H9 (cell line): ENCODE data around the gene TEX19. TPM values are rescaled to one million over a fixed set of nuclear protein-coding genes. Genes with fewer than 3 reads are reported as not detected.

Experiments
- DNase-seq: peaks from one replicate; pipeline ENCODE4 v3.0.0-alpha.2; 2017
- H2AFZ ChIP-seq: one replicate; pipeline ENCODE4 v1.6.1; 2013; ENCODE audit warnings: mild to moderate bottlenecking, low read length, control low read depth, moderate library complexity
- H2AK5ac ChIP-seq: 2 replicates; pipeline ENCODE4 v1.6.1; 2013; ENCODE audit warnings: low read length, control low read depth, mixed read lengths; ENCODE audit not compliant: insufficient read length
- H2BK120ac ChIP-seq: one replicate; pipeline ENCODE4 v1.6.1; 2013; ENCODE audit warnings: low read depth, mild to moderate bottlenecking, low read length, control low read depth, inconsistent platforms; ENCODE audit not compliant: poor library complexity, severe bottlenecking
- H2BK12ac ChIP-seq: 2 replicates; pipeline ENCODE4 v1.6.1; 2013; ENCODE audit warnings: low read length, control low read depth, mixed read lengths, low read depth; ENCODE audit not compliant: insufficient read length
- H2BK15ac ChIP-seq: 2 replicates; pipeline ENCODE4 v1.6.1; 2013; ENCODE audit warnings: low read depth, low read length, control low read depth
- H2BK20ac ChIP-seq: one replicate; pipeline ENCODE4 v1.6.1; 2013; ENCODE audit warnings: low read depth, mild to moderate bottlenecking, low read length, control low read depth, inconsistent platforms; ENCODE audit not compliant: poor library complexity, severe bottlenecking
- H2BK5ac ChIP-seq: 2 replicates; pipeline ENCODE4 v1.6.1; 2013; ENCODE audit warnings: low read length, control low read depth, mixed read lengths; ENCODE audit not compliant: insufficient read length
- H3K14ac ChIP-seq: 2 replicates; pipeline ENCODE4 v1.6.1; 2013; ENCODE audit warnings: low read length, control low read depth; ENCODE audit not compliant: insufficient read depth
- H3K18ac ChIP-seq: 2 replicates; pipeline ENCODE4 v1.6.1; 2013; ENCODE audit warnings: low read depth, mild to moderate bottlenecking, mixed read lengths, low read length, control low read depth; ENCODE audit not compliant: insufficient read length
- H3K23ac ChIP-seq: 2 replicates; pipeline ENCODE4 v1.6.1; 2013; ENCODE audit warnings: low read length, control low read depth, mixed read lengths, low read depth; ENCODE audit not compliant: insufficient read length
- H3K23me2 ChIP-seq: 2 replicates; pipeline ENCODE4 v1.6.1; 2013; ENCODE audit warnings: low read depth, mild to moderate bottlenecking, mixed read lengths, low read length, control low read depth; ENCODE audit not compliant: insufficient read length, poor library complexity, severe bottlenecking
- H3K27ac ChIP-seq: 2 replicates; pipeline ENCODE4 v1.5.1; 2013; ENCODE audit warnings: low read length, control low read depth, mixed read lengths, low read depth; ENCODE audit not compliant: insufficient read length
- H3K27me3 ChIP-seq: 2 replicates; pipeline ENCODE4 v1.6.1; 2013; ENCODE audit warnings: low read length, control low read depth, inconsistent platforms; ENCODE audit not compliant: insufficient read depth
- H3K4ac ChIP-seq: 2 replicates; pipeline ENCODE4 v1.6.1; 2013; ENCODE audit warnings: low read depth, mild to moderate bottlenecking, control low read depth, inconsistent platforms, low read length, moderate library complexity
- H3K4me1 ChIP-seq: 2 replicates; pipeline ENCODE4 v1.6.1; 2013; ENCODE audit warnings: low read length, control low read depth, inconsistent platforms; ENCODE audit not compliant: insufficient read depth
- H3K4me2 ChIP-seq: 2 replicates; pipeline ENCODE4 v1.6.1; 2013; ENCODE audit warnings: low read length, control low read depth, mixed read lengths; ENCODE audit not compliant: insufficient read length, insufficient read depth
- H3K56ac ChIP-seq: 2 replicates; pipeline ENCODE4 v1.6.1; 2013; ENCODE audit warnings: low read depth, mild to moderate bottlenecking, mixed read lengths, low read length, control low read depth; ENCODE audit not compliant: insufficient read length
- H3K79me1 ChIP-seq: 2 replicates; pipeline ENCODE4 v1.6.1; 2013; ENCODE audit warnings: low read depth, mild to moderate bottlenecking, moderate library complexity, low read length, control low read depth, inconsistent platforms; ENCODE audit not compliant: insufficient read depth, poor library complexity, severe bottlenecking
- H3K79me2 ChIP-seq: 2 replicates; pipeline ENCODE4 v1.6.1; 2013; ENCODE audit warnings: low read length, control low read depth, inconsistent platforms; ENCODE audit not compliant: insufficient read depth
- H3K9ac ChIP-seq: 2 replicates; pipeline ENCODE4 v1.6.1; 2013; ENCODE audit warnings: low read length, control low read depth, mixed read lengths; ENCODE audit not compliant: insufficient read length; ENCODE audit errors: extremely low read depth
- H3K9me3 ChIP-seq: one replicate; pipeline ENCODE4 v1.6.1; 2013; ENCODE audit warnings: low read depth, low read length, inconsistent platforms; ENCODE audit not compliant: control insufficient read depth
- H3T11ph ChIP-seq: one replicate; pipeline ENCODE4 v1.6.1; 2013; ENCODE audit warnings: mild to moderate bottlenecking, low read length, control low read depth, inconsistent platforms
- H4K20me1 ChIP-seq: one replicate; pipeline ENCODE4 v1.6.1; 2013; ENCODE audit not compliant: control insufficient read depth, insufficient read length, insufficient read depth
- H4K5ac ChIP-seq: 2 replicates; pipeline ENCODE4 v1.6.1; 2013; ENCODE audit warnings: low read depth, mild to moderate bottlenecking, mixed read lengths, low read length, control low read depth; ENCODE audit not compliant: insufficient read length
- H4K8ac ChIP-seq: replicated peaks from 2 replicates; pipeline ENCODE4 v1.6.1; 2013; ENCODE audit warnings: low read length, control low read depth, mixed read lengths, low read depth; ENCODE audit not compliant: insufficient read length
- H4K91ac ChIP-seq: 2 replicates; pipeline ENCODE4 v1.6.1; 2013; ENCODE audit warnings: low read depth, mild to moderate bottlenecking, moderate library complexity, mixed read lengths, low read length, control low read depth; ENCODE audit not compliant: insufficient read length
- H3K27ac Mint-ChIP-seq, 3 experiments: 2 replicates in 2 of 3; 3 replicates in 1 of 3; pipeline ENCODE4 v1.8.0; 2020 to 2021; ENCODE audit warnings: mixed read lengths in 3 of 3, mild to moderate bottlenecking in 1 of 3, moderate library complexity in 1 of 3
- H3K27me3 Mint-ChIP-seq: 2 replicates; pipeline ENCODE4 v1.8.0; 2021; ENCODE audit warnings: low read depth, mild to moderate bottlenecking, moderate library complexity, mixed read lengths
- H3K36me3 Mint-ChIP-seq, 3 experiments: 2 replicates in 2 of 3; 3 replicates in 1 of 3; pipeline ENCODE4 v1.8.0; 2020 to 2021; ENCODE audit warnings: low read depth in 3 of 3, mixed read lengths in 3 of 3; ENCODE audit not compliant: insufficient read depth in 1 of 3
- H3K4me1 Mint-ChIP-seq, 2 experiments: 2 replicates each; pipeline ENCODE4 v1.8.0; 2020; ENCODE audit warnings: mixed read lengths in 2 of 2
- H3K4me3 Mint-ChIP-seq, 2 experiments: 2 replicates in 1 of 2; 3 replicates in 1 of 2; pipeline ENCODE4 v1.8.0; 2020 to 2021; ENCODE audit warnings: mild to moderate bottlenecking in 2 of 2, mixed read lengths in 2 of 2, moderate library complexity in 1 of 2
- H3K9me3 Mint-ChIP-seq, 2 experiments: 2 replicates in 1 of 2; 3 replicates in 1 of 2; pipeline ENCODE4 v1.8.0; 2020; ENCODE audit warnings: mild to moderate bottlenecking in 2 of 2, mixed read lengths in 2 of 2, moderate library complexity in 1 of 2
- WGBS: extraction: QIAGEN DNeasy Blood & Tissue Kit; methylation state at CpG from one replicate; pipeline ENCODE4 v1.1.7; 2013; ENCODE audit warnings: missing lambda C conversion rate, low lambda C conversion rate, mixed read lengths; ENCODE audit not compliant: insufficient read length; ENCODE audit errors: extremely low coverage; 5-methylcytosine and 5-hydroxymethylcytosine counted together
- total RNA-seq: library from RNA; stranded (reverse); gene quantifications from 2 replicates; pipeline ENCODE4 v1.2.1, GENCODE V29; 2021
- TF ChIP-seq, protein P1 (sequence below): fragments of 200-600 bp; sonication (generic); conservative IDR thresholded peaks from 3 replicates; pipeline ENCODE4 v1.8.0; 2021; ENCODE audit warnings: antibody characterized with exemption, mild to moderate bottlenecking

The TEX19 gene
- total RNA-seq, 1 experiment from 2014 or later = 1.4 TPM

DNA sequence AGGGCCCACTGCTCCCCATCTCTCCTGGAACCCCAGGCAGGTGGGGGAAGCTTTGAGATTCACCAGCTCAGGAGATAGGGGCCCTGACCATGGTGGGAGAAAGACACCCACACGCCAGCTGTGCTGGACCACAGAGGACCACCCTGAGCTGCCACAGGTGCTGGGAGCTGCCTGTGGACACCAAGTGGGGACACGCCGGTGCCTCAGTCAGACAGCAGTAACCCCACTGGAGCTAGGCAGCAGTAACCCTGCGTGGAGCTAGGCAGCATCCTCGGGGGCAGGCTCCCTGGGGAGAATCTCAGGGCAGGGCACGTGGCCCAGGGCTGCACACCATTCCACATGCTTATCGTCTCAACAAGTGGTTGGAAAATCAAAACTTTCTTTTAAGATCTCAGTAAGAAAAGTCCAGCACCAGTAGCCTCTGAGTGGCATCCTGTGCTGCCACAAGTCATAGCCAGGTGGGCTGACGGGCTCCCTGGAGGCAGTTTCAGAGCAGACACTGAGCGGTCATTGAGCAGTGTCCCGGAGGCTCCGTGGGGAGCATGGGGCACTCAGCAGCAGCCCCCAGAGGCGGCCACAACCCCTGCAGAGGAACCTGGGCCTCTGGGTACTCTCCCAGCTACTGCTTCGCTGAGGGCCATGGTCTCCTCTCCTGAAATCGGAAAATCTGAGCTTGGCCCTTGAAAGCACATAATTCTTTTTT, 51.1 kb downstream of the TEX19 start:
- Mint-ChIP-seq H3K27me3 (peaks cover 2% of the 10 kb centered on the region; the same call in 1 of the 2 replicates), H3K4me3 (no peak overlapping the region), H3K36me3 (peaks cover 3 to 8% (median 8%) of the 10 kb centered on the region in 3 experiments; a peak in 5 of 7 replicates), H3K9me3 (no peaks in the 10 kb centered on the region), H3K4me1 (peaks cover 7 to 8% of the 10 kb centered on the region in 2 experiments), H3K27ac (no peak overlapping the region)
- H3K18ac ChIP-seq = no peak overlapping the region
- no peak overlapping the region for H3K27ac ChIP-seq
- no peak overlapping the region for H3K9ac ChIP-seq
- no peaks in the 10 kb centered on the region for H3K79me2 ChIP-seq
- no peak overlapping the region for H2AK5ac ChIP-seq
- H3K27me3 ChIP-seq = no peaks in the 10 kb centered on the region
- no peak overlapping the region for H3K4me2 ChIP-seq
- no peak overlapping the region for H3K56ac ChIP-seq
- H3K23me2 ChIP-seq = no peaks in the 10 kb centered on the region
- no peak overlapping the region for H2BK5ac ChIP-seq
- no CpG with 5 or more reads among the region's 14 CpGs for WGBS
- H4K8ac ChIP-seq = no peak overlapping the region
- no peak overlapping the region for H3K23ac ChIP-seq
- H3K14ac ChIP-seq = no peak overlapping the region
- H3K9me3 ChIP-seq = no peaks in the 10 kb centered on the region
- no peak overlapping the region for H2AFZ ChIP-seq
- H3K79me1 ChIP-seq = no peaks in the 10 kb centered on the region
- H3T11ph ChIP-seq = no peak overlapping the region
- TF ChIP-seq, protein P1, sequence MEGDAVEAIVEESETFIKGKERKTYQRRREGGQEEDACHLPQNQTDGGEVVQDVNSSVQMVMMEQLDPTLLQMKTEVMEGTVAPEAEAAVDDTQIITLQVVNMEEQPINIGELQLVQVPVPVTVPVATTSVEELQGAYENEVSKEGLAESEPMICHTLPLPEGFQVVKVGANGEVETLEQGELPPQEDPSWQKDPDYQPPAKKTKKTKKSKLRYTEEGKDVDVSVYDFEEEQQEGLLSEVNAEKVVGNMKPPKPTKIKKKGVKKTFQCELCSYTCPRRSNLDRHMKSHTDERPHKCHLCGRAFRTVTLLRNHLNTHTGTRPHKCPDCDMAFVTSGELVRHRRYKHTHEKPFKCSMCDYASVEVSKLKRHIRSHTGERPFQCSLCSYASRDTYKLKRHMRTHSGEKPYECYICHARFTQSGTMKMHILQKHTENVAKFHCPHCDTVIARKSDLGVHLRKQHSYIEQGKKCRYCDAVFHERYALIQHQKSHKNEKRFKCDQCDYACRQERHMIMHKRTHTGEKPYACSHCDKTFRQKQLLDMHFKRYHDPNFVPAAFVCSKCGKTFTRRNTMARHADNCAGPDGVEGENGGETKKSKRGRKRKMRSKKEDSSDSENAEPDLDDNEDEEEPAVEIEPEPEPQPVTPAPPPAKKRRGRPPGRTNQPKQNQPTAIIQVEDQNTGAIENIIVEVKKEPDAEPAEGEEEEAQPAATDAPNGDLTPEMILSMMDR = no peak
- H3K4ac ChIP-seq = no peak overlapping the region
- H3K4me1 ChIP-seq = no peaks in the 10 kb centered on the region
- H2BK15ac ChIP-seq = no peak overlapping the region
- H2BK12ac ChIP-seq = no peak overlapping the region
- DNase-seq = no peak
- H4K5ac ChIP-seq = no peak overlapping the region
- no peak overlapping the region for H4K91ac ChIP-seq
- no peak overlapping the region for H2BK20ac ChIP-seq
- H4K20me1 ChIP-seq = no peaks in the 10 kb centered on the region
- no peak overlapping the region for H2BK120ac ChIP-seq
